ENCODE results near the gene B4GALT1.

DNA sequence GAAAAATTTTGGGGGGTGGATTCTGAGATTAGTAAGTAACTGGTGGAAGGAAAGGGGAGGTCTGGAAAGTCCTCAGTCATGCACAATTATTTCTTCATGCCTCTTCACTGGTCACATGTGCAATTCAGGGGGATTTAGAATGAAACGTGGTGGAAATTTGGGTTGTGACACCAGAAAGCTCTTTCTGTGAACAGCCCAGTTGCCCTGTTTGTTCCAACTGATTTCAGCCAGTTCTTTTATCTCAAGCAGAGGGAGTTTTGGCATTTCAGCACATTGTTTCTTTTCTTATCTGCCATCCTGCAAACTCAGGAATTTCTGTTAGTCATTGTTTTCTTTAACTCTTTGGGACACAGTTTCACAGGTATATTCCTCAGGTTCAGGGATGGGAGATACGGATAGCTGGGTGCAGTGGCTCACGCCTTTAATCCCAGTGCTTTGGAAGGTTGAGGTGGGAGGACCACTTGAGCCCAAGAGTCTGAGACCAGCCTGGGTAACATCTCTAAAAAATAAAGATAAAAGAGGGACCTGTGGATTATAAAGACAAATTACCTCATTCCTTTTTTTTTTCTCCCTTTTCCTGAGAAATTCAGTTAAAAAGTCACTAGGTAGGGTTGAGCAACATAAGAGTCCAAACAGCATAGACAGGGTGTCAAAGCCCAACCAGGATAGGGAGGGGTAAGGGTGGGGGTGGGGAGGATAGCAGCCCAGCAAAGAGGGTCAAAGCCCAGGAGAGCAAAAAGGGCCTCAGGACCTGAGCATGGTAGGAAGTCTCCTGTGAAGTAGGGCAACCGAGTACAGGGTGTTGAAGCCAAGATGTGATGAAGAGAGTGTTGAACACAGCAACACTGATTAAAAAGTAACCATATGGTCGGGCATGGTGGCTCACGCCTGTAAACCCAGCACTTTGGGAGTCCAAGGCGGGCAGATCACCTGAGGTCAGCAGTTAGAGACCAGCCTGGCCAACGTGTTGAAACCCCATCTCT lies 5.4 kb upstream of the B4GALT1 start:
- TF ChIP-seq, protein P1, sequence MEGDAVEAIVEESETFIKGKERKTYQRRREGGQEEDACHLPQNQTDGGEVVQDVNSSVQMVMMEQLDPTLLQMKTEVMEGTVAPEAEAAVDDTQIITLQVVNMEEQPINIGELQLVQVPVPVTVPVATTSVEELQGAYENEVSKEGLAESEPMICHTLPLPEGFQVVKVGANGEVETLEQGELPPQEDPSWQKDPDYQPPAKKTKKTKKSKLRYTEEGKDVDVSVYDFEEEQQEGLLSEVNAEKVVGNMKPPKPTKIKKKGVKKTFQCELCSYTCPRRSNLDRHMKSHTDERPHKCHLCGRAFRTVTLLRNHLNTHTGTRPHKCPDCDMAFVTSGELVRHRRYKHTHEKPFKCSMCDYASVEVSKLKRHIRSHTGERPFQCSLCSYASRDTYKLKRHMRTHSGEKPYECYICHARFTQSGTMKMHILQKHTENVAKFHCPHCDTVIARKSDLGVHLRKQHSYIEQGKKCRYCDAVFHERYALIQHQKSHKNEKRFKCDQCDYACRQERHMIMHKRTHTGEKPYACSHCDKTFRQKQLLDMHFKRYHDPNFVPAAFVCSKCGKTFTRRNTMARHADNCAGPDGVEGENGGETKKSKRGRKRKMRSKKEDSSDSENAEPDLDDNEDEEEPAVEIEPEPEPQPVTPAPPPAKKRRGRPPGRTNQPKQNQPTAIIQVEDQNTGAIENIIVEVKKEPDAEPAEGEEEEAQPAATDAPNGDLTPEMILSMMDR (optimal IDR thresholded peaks at IDR 0.05 in 1 of 3, IDR thresholded peaks at IDR 0.05 in 1 of 3, conservative IDR thresholded peaks at IDR 0.05 in 1 of 3; ENCODE audit: extremely low read depth in 1 of 3, insufficient read depth in 2 of 3, low read length in 3 of 3) = no peak
- no peak for TF ChIP-seq EZH2 (IDR thresholded peaks at IDR 0.05; ENCODE audit: low read length)

Measured in keratinocyte (primary cell).